ENCODE data around the gene MAGIX.

Gene MAGIX

GRCh38 chrX:49204017-49204416 lies 41.5 kb downstream of the MAGIX start:
- in situ Hi-C loops (cut with MboI; ENCODE audit: low sequenced_read_pairs), result no loop called here

GRCh38 chrX:49204709-49205108 lies 42.2 kb downstream of the MAGIX start:
- in situ Hi-C loops (cut with MboI; ENCODE audit: low sequenced_read_pairs), result no loop called here

- in situ Hi-C loops (cut with MboI; ENCODE audit: low sequenced_read_pairs), result no loop called here
Measured at GRCh38 chrX:49205443-49205842, 42.9 kb downstream of the MAGIX start.

- in situ Hi-C loops (cut with MboI; ENCODE audit: low sequenced_read_pairs), result no loop called here
Measured at GRCh38 chrX:49206543-49206942, 44.0 kb downstream of the MAGIX start.

GRCh38 chrX:49208399-49208798 lies 45.8 kb downstream of the MAGIX start:
- in situ Hi-C loops (cut with MboI; ENCODE audit: low sequenced_read_pairs), result no loop called here

GRCh38 chrX:49209434-49210251 lies 47.1 kb downstream of the MAGIX start:
- in situ Hi-C loops (cut with MboI; ENCODE audit: low sequenced_read_pairs), result no loop called here

GRCh38 chrX:49210406-49210805 lies 47.8 kb downstream of the MAGIX start:
- in situ Hi-C loops (cut with MboI; ENCODE audit: low sequenced_read_pairs), result no loop called here

- in situ Hi-C loops (cut with MboI; ENCODE audit: low sequenced_read_pairs), result no loop called here
Measured at GRCh38 chrX:49211074-49211473, 48.5 kb downstream of the MAGIX start.

- in situ Hi-C loops (cut with MboI; ENCODE audit: low sequenced_read_pairs), result no loop called here
Measured at GRCh38 chrX:49212209-49212608, 49.7 kb downstream of the MAGIX start.

- in situ Hi-C loops (cut with MboI; ENCODE audit: low sequenced_read_pairs), result no loop called here
Measured at GRCh38 chrX:49212861-49213260, 50.3 kb downstream of the MAGIX start.

- in situ Hi-C loops (cut with MboI; ENCODE audit: low sequenced_read_pairs), result no loop called here
Measured at GRCh38 chrX:49214416-49214815, 51.9 kb downstream of the MAGIX start.

- in situ Hi-C loops (cut with MboI; ENCODE audit: low sequenced_read_pairs), result no loop called here
Measured at GRCh38 chrX:49214996-49215526, 52.5 kb downstream of the MAGIX start.
